GM12864 (cell line): ENCODE results near the gene EN1.

Experiments
- DNase-seq: peaks from one replicate; pipeline ENCODE4 v3.0.0-alpha.2; 2011; ENCODE audit warnings: low read depth
- H3K4me3 ChIP-seq: 2 replicates; pipeline ENCODE4 v1.5.1; 2011; ENCODE audit warnings: mild to moderate bottlenecking, low read depth, low read length, control low read depth
- CTCF ChIP-seq: IDR thresholded peaks from 2 replicates; pipeline ENCODE4 v1.5.1; 2011; ENCODE audit warnings: low read depth, mild to moderate bottlenecking, moderate library complexity, low read length, control low read depth, inconsistent platforms; ENCODE audit errors: missing control alignments

Gene EN1

GRCh38 chr2:118811514-118812115 lies 35.8 kb downstream of the EN1 start:
- DNase-seq: no peak
- no peak overlapping the region for H3K4me3 ChIP-seq
- TF ChIP-seq CTCF: no peak

DNA sequence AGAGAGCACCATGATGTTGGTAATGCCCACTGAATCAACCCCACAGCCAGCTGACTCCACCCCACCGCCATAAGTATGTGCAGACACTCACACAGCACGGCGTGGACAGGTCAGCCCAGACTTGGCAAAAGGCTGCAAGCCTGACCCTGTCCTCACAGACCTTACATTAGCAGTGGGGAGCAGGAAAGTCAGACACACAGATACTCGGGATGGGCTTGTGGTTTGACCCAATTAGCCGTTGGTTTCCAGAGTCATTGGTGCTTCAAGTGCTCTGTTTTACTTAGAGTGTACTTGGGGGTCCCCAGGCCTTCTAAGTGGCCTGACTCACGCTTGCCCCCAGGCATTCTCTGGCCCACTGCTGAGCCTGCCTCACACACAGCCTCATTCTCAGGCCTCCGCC lies 36.7 kb downstream of the EN1 start:
- TF ChIP-seq CTCF: no peak
- no peak for DNase-seq
- no peak overlapping the region for H3K4me3 ChIP-seq

- H3K4me3 ChIP-seq: no peak overlapping the region
- TF ChIP-seq CTCF: no peak
- no peak for DNase-seq
Measured at GRCh38 chr2:118808429-118808809, 39.0 kb downstream of the EN1 start.

GRCh38 chr2:118807668-118808428 lies 39.6 kb downstream of the EN1 start:
- no peak for TF ChIP-seq CTCF
- no peak for DNase-seq
- no peak overlapping the region for H3K4me3 ChIP-seq

DNA sequence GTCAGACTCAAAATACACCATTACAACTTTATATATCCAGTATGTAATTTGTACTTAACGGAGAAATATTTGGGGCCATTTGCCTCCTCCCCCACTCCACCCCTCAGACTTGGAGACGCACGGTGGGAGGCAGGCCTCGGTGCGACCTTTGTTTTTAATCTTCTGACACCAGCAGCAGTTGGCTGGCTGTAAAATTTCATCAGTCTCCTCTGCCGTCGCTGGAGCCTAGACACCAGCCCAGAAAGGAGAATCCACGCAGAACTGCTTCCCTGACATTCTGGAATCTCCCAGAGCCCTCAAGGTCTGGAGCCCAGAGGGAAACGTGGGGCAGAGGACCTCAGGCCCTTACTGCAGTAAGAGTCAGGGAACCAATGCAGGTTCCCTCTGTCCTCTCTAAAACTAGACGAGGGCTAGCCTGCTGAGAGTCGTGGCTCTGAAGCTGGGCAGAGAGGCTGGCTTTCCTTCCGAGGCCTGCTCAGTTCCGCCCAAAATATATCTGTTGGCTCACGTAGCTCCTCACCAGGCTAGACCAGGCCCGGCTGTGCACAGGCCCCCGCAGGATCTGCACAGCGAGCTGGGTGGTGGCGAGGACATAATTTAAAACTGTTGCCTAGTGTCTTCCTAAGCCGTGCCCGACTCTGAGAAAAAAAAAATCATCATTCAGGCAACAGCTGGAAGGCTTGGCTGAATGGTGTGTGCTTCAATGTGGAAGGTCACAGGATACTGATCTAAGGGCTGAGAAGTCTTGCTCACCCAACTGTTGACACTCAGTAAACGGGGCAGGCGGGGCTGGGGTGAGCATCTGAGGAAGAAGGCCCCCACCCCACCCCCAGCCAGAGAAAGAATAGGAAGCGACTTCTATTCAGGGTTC lies 40.4 kb downstream of the EN1 start:
- DNase-seq: no peak
- no peak for TF ChIP-seq CTCF
- H3K4me3 ChIP-seq: no peak overlapping the region

GRCh38 chr2:118805064-118805690 lies 42.3 kb downstream of the EN1 start:
- no peak overlapping the region for H3K4me3 ChIP-seq
- DNase-seq: no peak
- TF ChIP-seq CTCF: no peak
